MM.1S (cell line): ENCODE data around the gene SNX21.

Experiments
- DNase-seq: peaks from one replicate; pipeline ENCODE4 v3.0.0-alpha.2; 2015
- H2AFZ ChIP-seq: fragments of 300-600 bp; sonication (generic); 2 replicates; pipeline ENCODE4 v1.6.0; 2016; ENCODE audit warnings: antibody characterized with exemption, low read length
- H3F3A ChIP-seq: fragments of 300-600 bp; sonication (generic); 2 replicates; pipeline ENCODE4 v1.6.1; 2016; ENCODE audit warnings: mild to moderate bottlenecking, antibody characterized with exemption, low read length, moderate library complexity, mixed read lengths; ENCODE audit not compliant: insufficient read depth
- H3K27ac ChIP-seq: fragments of 300-600 bp; sonication (generic); 2 replicates; pipeline ENCODE4 v1.5.1; 2016; ENCODE audit warnings: mild to moderate bottlenecking, low read length
- H3K27me3 ChIP-seq: fragments of 300-600 bp; sonication (generic); replicated peaks from 2 replicates; pipeline ENCODE4 v1.6.0; 2016; ENCODE audit warnings: low read length; ENCODE audit not compliant: insufficient read depth
- H3K36me3 ChIP-seq: fragments of 300-600 bp; sonication (generic); replicated peaks from 2 replicates; pipeline ENCODE4 v1.6.1; 2016; ENCODE audit warnings: mild to moderate bottlenecking, low read length, mixed read lengths; ENCODE audit not compliant: insufficient read depth
- H3K4me1 ChIP-seq: fragments of 300-600 bp; sonication (generic); 2 replicates; pipeline ENCODE4 v1.6.1; 2016; ENCODE audit warnings: low read length, mixed read lengths
- H3K4me2 ChIP-seq: fragments of 300-600 bp; sonication (generic); 2 replicates; pipeline ENCODE4 v1.6.0; 2016; ENCODE audit warnings: low read depth, low read length
- H3K4me3 ChIP-seq: fragments of 300-600 bp; sonication (generic); 2 replicates; pipeline ENCODE4 v1.5.1; 2016; ENCODE audit warnings: low read length, mixed read lengths
- H3K79me2 ChIP-seq: fragments of 300-600 bp; sonication (generic); 2 replicates; pipeline ENCODE4 v1.6.1; 2016; ENCODE audit warnings: mixed run types, low read length, mixed read lengths
- H3K9ac ChIP-seq: fragments of 300-600 bp; sonication (generic); 2 replicates; pipeline ENCODE4 v1.6.1; 2016; ENCODE audit warnings: low read length, mixed read lengths
- H3K9me2 ChIP-seq: fragments of 300-600 bp; sonication (generic); replicated peaks from 2 replicates; pipeline ENCODE4 v1.6.1; 2016; ENCODE audit warnings: mild to moderate bottlenecking, low read length, mixed read lengths; ENCODE audit not compliant: insufficient read depth
- H3K9me3 ChIP-seq: fragments of 300-600 bp; sonication (generic); replicated peaks from 2 replicates; pipeline ENCODE4 v1.6.1; 2016; ENCODE audit warnings: mild to moderate bottlenecking, low read length, mixed read lengths; ENCODE audit not compliant: insufficient read depth
- H4K20me1 ChIP-seq: fragments of 300-600 bp; sonication (generic); 2 replicates; pipeline ENCODE4 v1.6.1; 2016; ENCODE audit warnings: mild to moderate bottlenecking, low read length, moderate library complexity, mixed read lengths; ENCODE audit not compliant: insufficient read depth
- CTCF ChIP-seq: fragments of 300-600 bp; sonication (generic); IDR thresholded peaks from 2 replicates; pipeline ENCODE4 v1.5.1; 2016; ENCODE audit warnings: antibody characterized with exemption, low read length, mixed read lengths
- EZH2 ChIP-seq: fragments of 300-600 bp; sonication (generic); optimal IDR thresholded peaks from 2 replicates; pipeline ENCODE3; 2017; ENCODE audit warnings: low read depth, mild to moderate bottlenecking, antibody characterized with exemption, low read length, mixed read lengths
- EZH2phosphoT487 ChIP-seq: fragments of 300-600 bp; sonication (generic); IDR thresholded peaks from 2 replicates; pipeline ENCODE4 v1.6.1; 2018; ENCODE audit warnings: antibody characterized with exemption, low read length

Gene SNX21

GRCh38 chr20:45890077-45890984, 56.7 kb downstream of the SNX21 start:
- no peaks in the 10 kb centered on the region for H3K9me3 ChIP-seq
- H3K79me2 ChIP-seq = peaks cover 18% of the 10 kb centered on the region
- no peaks in the 10 kb centered on the region for H3K36me3 ChIP-seq
- H3K4me3 ChIP-seq = peak overlapping the region; percentile 80
- H3F3A ChIP-seq = peaks cover 21% of the 10 kb centered on the region
- peak overlapping the region; percentile 98 for H2AFZ ChIP-seq
- peak overlapping the region; percentile 98 for H3K4me2 ChIP-seq
- H3K27ac ChIP-seq = no peak overlapping the region
- DNase-seq = no peak
- no peaks in the 10 kb centered on the region for H3K9me2 ChIP-seq
- no peaks in the 10 kb centered on the region for H4K20me1 ChIP-seq
- peak overlapping the region; percentile 72 for H3K9ac ChIP-seq
- peaks cover 14% of the 10 kb centered on the region for H3K4me1 ChIP-seq
- TF ChIP-seq EZH2phosphoT487 (no peak), CTCF (0 out of 2 replicates have a peak, but pooled peaks have one; percentile 5)
- no peaks in the 10 kb centered on the region for H3K27me3 ChIP-seq

GRCh38 chr20:45890985-45891983, 57.7 kb downstream of the SNX21 start, which contains the start of the genes CTSA and NEURL2:
CTSA (plus strand) TSS chr20:45891335; CDS start chr20:45891569, 234 bp downstream.
NEURL2 (minus strand) TSS chr20:45891208; CDS start chr20:45890991, 217 bp downstream.
- Histone ChIP-seq H3K79me2 (peaks cover 18% of the 10 kb centered on the region), H3K36me3 (no peaks in the 10 kb centered on the region), H3K27me3 (no peaks in the 10 kb centered on the region)

More at GRCh38 chr20:45890985-45891983, 57.7 kb downstream of the SNX21 start, which contains the start of the genes CTSA and NEURL2:
- no peaks in the 10 kb centered on the region for H4K20me1 ChIP-seq
- H3K9me2 ChIP-seq = no peaks in the 10 kb centered on the region
- peak within 1 kb of the TSS; percentile 80 for H3K4me3 ChIP-seq
- no peak within 1 kb of the TSS for H3K27ac ChIP-seq
- peak within 1 kb of the TSS; percentile 98 for H3K4me2 ChIP-seq
- TF ChIP-seq CTCF = no peak
- no peak for TF ChIP-seq EZH2
- TF ChIP-seq EZH2phosphoT487 = no peak
- no peaks in the 10 kb centered on the region for H3K9me3 ChIP-seq
- peaks cover 14% of the 10 kb centered on the region for H3K4me1 ChIP-seq
- peak within 1 kb of the TSS; percentile 72 for H3K9ac ChIP-seq
- peaks cover 21% of the 10 kb centered on the region for H3F3A ChIP-seq
- peak within 1 kb of the TSS; percentile 98 for H2AFZ ChIP-seq
- DNase-seq = peak; percentile 89
